HG03558 (cell line): ENCODE data around the gene C14orf180.

ENCODE experiments used
- ATAC-seq: cut with Tn5 transposase; IDR thresholded peaks from one replicate; pipeline ENCODE4 v1.9.1; 2021; ENCODE audit warnings: moderate number of reproducible peaks; ENCODE audit not compliant: unreplicated experiment; ENCODE audit errors: extremely low read depth

C14orf180 gene

GRCh38 chr14:104579507-104579906, at the start of gene C14orf180:
Gene C14orf180 (plus strand): TSS chr14:104579764. CDS start chr14:104586431, 6,667 bp downstream.
- ATAC-seq = no peak

- ATAC-seq = no peak
Observed at GRCh38 chr14:104530646-104531045, 48.9 kb upstream of the C14orf180 start.

GRCh38 chr14:104531421-104532190, 48.0 kb upstream of the C14orf180 start:
- no peak for ATAC-seq

GRCh38 chr14:104532191-104532555, 47.4 kb upstream of the C14orf180 start:
- no peak for ATAC-seq

DNA sequence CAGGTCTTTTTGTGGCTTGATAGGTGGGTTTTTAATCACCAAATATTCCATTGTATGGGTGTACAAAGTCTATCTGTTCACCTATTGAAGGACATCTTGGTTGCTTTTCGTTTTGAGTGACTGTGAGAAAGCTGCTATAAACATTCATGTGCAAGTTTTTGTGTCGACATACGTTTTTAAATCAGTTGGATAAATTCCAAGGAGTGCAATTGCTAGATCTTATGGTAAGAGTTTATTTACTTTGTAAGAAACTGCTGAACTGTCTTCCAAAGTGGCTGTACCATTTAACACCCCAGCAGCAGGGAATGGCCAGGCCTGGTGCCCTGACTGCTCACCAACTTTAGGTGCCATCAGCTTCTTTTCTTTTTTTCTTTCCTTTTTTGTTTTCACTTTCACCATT, 45.5 kb upstream of the C14orf180 start:
- ATAC-seq = no peak

DNA sequence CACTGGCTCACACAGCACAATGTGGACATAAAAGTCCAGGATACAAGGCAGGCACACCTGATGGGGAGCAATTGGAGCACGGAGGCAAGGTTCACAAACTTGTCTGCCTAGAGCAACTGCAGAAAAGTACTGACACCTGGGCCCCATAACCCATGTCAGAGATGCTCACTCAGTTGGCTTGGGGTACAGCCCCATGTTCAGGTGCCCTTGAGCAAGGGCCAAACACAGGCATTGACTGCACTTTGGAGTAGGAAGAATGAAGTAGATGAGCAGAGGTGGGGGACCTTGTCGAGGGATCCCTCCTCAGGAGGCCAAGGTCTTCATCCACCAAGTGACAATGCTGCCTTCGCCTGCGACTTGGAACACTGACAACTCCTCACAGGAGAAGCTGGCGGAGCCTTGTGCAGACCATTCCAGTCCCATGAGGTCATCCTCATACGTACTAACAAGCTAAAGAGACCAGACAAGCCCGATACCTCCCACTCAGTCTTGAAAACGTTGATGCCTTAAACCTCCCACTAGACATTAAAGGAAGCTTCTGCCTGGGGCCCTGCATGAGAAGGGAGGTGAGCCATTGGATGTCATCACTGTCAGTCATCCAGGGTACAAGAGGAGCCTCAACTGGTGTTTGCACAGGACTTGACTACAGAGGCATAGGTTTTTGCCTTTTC, 42.5 kb upstream of the C14orf180 start:
- no peak for ATAC-seq

DNA sequence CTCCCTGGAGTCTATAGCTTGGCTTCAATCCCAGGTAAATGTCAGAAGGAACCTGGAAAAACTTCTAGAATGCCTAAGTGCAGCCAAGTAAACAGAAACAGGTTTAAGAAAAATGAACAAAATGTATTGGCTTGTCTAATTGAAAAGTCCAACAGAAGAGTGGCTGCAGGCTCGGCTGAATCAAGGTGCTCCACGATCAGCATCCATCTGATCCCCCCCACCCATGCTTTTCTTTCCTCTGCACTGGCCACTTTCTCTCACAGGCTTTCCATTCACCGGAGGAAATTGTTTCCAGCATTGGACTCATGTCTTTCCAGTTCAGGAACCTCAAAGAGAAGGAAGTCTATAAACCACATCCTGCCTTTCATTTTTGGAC, 42.0 kb upstream of the C14orf180 start:
- no peak for ATAC-seq

- ATAC-seq = no peak
Observed at GRCh38 chr14:104541905-104542465, 37.6 kb upstream of the C14orf180 start.

- no peak for ATAC-seq
Observed at GRCh38 chr14:104542871-104543830, 36.4 kb upstream of the C14orf180 start.

DNA sequence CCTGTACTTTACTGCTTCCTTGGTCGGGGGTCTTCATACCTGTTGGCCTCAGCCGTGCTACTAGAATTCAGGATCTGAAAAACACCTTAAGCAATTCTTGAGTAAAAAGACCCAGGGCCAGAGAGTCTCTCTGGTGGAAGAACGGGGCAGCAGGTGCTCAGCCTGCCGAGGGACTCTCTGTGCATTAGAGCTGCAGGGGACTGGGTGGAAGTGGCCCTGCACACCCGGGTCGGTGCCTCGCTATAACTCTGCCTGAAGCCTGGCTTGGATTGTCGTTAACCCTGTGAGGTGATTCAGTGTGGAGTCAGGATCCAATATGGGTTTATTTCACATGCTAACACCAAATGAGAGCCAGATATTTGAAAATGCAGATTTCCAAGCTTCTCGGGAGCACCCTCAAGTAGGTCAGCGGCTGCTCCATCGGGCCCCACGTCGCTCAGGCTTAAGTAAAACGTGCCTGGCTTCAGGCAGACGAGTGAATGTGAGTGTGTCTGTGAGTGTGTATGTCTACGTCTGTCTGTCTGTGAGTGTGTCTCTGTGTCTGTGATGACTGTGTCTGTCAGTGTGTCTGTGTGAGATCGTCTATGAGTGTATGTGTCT, 35.1 kb upstream of the C14orf180 start:
- ATAC-seq = no peak

DNA sequence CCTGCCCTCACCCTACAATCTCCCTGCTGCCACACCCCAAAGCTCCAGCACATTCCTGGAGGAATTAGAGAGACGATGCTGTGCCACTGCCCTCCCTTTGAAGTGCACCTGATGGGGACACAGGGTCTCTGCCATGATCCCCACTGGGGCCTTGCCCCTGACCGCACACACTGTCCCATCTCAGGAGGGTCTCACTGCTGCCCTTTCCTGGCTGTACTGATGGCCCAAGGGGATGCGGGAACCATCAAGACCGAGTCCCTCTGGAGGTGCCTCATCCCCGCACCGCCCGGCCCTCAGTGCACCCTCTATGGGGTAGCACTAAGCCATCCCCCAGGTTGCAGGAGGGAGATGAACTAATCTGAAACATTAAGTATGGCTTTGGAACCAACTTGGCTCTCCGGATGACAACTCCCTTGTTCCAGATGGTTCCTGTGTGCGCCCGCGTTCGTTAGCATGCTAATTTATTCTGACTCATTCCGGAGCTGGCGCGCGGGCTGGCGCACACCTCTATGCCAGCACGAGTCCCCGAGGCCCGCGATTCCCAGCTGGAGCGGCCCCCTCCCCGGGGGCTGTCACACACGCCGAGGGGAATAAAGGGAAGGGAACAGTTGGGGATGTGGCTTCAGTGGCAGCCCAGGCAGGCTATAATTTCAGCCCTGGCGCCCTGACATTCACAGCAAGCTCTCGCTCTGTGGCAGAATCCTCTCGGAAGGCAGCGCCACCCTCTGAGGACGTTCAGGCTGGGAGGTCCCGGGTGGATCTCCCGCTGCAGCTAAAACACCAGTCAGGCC, 34.2 kb upstream of the C14orf180 start:
- ATAC-seq = no peak

DNA sequence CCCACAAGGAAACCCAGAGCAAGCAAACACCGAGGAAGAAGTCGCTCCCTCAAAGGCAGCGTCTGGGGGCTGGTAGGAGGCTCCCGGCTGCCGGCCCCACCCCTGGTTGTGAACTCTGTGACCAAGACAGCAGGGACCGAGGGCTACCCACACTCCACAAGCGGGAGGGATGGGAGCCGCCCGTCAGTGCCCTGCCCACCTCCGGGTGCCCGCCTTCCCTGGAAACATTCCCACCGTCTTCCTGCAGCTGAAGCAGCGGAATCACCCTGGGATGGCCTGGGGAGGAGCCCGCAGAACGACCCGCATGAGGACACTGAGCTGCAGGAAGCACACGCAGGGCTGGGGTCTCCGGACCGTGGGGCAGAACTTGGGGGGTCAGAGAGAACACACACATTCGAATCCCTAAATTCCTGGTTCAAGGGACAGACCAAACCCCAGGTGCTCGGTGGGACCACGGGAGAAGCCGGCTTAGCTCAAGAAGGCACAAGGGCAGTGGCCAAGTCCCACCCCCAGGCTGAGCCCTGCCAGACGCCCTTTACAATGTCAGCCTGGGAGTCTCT, 33.5 kb upstream of the C14orf180 start:
- no peak for ATAC-seq

DNA sequence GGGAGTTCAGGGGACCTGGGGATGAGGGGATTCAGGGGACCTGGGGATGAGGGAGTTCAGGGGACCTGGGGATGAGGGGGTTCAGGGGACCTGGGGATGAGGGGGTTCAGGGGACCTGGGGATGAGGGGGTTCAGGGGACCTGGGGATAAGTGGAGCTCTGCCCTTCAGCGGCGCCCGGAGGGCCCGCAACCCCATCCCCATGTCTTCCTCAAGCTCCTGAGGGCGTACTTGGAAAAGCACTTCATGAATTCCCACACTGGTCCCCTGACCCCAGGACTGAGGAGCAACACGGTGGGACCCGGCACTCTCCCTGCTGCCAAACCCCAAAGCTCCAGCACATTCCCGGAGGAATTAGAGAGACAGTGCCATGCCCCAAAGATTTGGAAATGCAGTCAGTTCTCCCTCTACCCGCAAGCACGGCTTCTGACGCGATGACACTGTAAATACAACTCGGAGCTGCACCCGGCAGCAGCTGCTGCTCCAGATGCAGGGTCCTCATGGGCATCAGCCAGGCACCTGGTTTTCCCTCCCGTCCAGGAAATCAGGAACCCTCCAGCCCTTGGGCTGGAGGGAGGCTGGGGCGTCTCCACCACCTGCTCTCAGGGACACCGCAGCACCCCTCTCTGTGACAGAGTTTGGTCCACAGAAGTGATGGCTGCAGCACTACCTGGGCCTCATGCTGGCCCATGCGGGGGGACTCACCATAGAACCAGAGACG, 32.8 kb upstream of the C14orf180 start:
- ATAC-seq = no peak

- ATAC-seq = no peak
Observed at GRCh38 chr14:104547310-104547997, 32.1 kb upstream of the C14orf180 start.

DNA sequence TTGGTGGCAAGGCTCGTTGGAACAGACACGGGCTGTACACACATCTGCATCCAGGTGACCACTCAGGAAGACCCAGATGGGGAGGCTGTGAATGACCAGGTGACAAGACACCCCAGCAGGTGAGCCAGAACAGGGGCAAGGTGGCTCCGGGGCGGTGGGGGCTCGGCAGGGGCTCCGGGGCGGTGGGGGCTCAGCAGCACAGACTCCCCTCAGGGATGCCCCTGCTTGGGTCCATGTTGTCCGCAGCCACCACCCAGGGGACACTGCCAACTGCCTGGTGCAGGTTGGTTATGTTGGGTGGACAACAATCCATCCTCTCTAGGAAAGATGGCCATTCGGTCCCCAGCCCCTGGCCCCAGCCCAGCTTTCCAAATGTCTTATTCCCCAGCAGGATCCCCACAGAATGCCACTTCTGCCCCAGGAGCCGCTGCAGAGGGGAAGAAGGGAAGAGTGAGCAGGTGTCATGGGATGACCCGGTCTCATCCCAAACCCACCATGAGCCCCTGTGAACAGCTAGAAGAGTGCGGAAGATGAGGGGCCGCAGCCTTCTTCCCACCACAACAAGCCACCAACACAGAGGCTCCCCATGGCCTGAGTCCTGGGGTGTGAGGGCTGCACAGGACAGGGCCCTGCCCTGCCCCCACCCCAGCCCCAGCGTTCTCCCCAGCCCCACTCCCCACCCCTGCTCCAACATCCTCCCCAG, 31.4 kb upstream of the C14orf180 start:
- no peak for ATAC-seq

DNA sequence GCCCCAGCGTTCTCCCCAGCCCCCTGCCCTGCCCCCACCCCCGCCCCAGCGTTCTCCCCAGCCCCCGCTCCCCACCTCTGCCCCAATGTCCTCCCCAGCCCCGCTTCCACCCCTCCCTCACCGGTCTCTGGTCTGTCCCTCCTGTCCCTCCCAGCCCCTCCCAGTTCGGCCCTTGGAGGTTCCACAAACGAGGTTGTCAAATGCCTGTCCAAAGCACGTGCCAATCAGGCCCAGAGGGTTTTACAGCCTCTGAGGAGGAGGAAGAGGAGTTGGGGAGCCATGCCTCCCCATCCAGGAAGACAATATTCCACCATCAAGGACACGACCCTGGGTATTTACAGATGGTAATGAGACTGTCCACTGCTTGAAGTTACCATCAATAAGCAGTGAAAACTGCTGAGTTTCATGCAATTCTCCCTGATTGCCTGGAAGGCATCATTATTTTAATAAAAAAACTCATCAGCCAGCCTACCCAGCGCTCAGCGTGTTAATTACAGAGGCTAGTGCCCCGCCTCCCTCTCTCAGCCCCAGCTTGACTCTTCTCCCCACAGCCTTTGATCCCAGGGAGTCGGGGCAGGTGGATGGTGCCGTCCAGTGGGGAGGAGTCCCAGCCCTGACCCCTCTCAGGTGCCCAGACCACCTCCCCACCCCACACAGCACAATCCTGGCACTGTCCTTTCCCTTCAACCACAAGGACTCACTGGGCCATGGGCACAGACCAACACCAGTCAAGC, 30.6 kb upstream of the C14orf180 start:
- no peak for ATAC-seq
